HG03575 (cell line): Measurements from ENCODE around the gene FSTL4.
"Not testable (repeated sequence)": the region's sequence is repeated elsewhere in the genome, so short reads cannot be mapped to it uniquely, and the experiment has no call there.

Experiments
- ATAC-seq: cut with Tn5 transposase; IDR thresholded peaks from one replicate; pipeline ENCODE4 v1.9.1; 2021; ENCODE audit not compliant: unreplicated experiment, insufficient number of reproducible peaks, low FRiP score; ENCODE audit errors: extremely low read depth

The FSTL4 gene

DNA sequence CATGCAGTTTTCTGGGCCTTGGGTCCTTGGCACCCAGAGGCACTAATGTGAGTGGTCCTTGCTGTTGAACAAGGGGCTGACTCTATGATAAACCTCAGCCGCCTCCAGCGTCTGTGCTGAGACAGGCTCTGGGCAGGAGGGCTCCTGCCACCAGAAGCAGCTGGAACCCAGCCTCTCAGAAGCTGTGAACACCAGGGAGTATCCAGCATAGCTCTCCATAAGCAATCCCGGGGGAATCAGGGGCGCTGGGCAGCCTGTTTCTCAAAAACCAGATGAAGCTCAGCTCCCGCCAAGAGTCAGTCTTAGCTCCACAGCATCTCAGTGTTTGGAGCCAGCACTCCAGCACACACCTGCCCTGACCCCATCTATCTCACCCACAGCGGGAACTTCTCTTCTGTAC lies 390.3 kb downstream of the FSTL4 start:
- ATAC-seq: no peak

- ATAC-seq: no peak
Observed at GRCh38 chr5:133220851-133221674, 391.3 kb downstream of the FSTL4 start.

DNA sequence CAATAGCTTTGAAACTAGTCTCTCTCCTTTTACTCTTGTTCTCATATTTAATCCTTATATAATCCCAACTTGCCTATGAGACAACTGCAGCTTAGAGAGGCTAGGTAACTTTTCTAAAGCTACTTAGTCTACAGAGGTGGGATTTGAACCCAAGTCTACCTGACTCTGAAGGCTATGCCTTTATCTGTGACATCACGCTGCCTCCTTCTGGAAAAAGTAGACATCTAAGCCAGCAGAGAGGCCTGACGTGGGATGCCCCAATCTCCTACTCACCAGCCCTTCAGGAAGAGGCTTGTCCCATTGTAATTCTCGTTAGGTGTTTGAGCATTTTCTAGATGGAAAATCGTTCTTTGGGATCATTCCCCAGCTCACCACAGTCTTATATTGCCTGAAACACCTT lies 393.0 kb downstream of the FSTL4 start:
- ATAC-seq: no peak

DNA sequence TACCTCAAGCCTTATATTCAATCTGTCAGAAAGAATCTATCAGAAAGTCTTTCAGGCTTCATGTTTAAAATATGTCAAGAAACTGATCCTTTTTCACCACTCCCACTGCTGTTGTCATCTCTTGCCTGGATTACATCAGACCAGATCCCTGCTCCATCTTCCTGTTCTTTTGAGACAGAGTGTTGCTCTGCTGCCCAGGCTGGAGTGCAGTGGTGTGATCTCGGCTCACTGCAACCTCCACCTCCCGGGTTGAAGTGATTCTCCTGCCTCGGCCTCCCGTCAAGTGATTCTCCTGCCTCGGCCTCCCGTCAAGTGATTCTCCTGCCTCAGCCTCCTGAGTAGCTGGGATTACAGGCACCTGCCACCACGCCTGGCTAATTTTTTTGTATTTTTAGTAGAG lies 396.2 kb downstream of the FSTL4 start:
- not testable (repeated sequence) for ATAC-seq

- ATAC-seq: no peak
Observed at GRCh38 chr5:133214153-133214820, 398.1 kb downstream of the FSTL4 start.

DNA sequence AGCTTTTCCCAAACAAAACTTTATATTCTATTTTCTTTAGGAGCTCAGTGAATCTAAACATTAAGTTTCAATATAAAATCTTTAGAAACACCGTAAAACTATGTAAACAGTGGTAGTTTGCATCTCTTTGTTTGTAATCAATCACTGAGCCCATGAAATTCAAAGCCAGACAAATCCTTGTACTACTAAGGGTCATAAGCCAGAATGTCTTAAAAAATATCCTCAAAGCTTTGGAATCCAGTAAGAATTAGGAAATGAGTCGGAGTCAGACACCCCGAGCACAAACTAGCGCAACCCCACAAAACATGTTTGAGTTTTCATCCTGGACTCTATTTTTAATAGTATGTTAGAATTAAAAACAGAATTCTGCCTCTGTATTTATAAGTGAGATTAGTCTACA lies 406.7 kb downstream of the FSTL4 start:
- no peak for ATAC-seq

GRCh38 chr5:133205204-133205603 lies 407.1 kb downstream of the FSTL4 start:
- ATAC-seq: no peak

DNA sequence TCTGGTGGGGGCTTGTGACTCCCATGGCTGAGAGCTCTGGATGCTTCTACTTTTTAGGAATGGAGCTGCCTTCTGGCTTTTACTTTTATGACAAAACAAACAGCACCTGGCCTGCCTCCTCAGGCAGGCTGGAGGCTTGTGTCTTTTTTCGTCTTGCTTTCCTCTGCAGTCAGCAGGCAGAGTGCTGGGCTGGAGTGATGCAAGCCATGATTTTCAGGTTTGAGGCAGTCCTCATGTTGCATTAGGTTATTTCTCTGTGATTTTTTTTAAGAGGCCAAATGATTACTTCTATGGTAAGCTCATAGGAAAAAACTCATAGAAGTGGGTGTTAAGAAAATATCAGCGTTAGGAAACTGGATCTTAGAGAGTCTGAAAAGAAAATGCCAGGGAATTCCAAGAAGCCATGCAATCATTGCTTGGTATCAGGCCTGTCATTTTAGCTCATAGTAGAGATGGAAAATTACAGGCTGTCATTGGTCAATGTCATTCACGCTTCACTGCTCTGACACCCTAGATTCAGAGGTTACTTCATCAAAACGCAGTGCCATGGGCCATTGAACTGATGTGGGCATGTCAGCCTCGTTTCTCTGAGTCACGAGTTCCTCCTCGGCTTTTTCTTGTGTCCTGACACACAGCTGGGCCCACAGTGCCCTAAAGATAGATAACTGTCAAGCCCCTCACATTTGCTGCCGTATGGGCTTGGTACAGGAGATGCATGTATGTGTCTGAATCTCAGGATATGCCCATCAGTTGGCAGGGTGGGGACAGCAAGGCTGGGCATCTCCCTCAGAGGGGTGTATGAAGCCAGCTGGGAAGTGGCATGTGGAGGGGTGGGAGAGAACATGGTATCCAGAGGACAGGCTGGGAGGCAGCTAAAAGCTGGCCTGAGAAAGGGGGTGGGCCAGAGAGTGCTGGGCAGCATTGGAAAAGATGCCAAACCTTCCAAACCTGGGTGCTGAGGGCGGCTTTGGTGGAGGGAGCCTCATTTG lies 408.7 kb downstream of the FSTL4 start:
- ATAC-seq: no peak

DNA sequence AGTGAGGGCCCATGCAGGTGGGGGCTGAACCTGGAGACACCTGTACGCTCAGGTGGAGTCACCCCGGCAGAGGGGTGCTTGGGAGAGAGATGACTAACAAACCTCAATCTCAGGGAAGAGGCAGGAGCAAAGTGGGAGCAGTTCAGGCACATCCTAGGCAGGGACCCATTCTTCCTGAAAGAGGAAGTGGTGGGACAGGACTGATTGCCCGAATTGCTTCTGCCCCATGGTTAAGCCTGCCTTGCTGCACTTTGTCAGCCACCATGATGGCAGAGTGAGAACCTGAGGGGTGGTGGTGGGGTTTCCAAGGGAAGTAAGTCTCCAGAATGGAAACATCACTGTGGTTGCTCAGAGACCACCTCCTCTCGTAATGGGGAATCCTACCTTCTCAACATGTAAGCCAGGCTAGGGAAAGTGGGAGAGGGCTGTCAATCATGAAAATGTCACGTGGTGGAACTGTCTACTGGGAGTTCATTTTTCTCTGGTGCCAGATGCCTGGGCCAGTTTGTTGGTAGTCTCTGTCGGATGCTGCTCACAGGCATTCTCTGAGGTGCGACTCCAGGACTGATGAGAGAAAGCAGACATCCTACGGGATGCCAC lies 410.2 kb downstream of the FSTL4 start:
- no peak for ATAC-seq

DNA sequence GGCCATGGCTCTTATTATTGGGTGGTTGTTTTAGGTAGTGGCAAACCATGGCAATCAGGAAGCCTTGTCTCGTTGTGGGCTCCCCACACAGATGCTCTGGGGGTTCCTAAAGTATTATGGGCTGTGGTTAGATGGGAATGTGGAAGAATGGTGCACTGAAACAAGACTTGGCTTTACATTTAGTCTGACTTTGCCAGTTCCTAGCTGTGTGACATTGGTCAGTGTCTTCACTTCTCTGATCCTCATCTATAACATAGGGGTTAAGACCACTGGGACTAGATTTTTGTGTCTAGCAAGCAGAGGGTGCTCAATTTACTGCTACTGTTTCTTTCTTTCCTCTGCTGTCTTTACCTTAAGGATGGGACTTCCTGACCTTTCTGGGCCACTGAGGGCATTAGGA lies 411.0 kb downstream of the FSTL4 start:
- no peak for ATAC-seq

DNA sequence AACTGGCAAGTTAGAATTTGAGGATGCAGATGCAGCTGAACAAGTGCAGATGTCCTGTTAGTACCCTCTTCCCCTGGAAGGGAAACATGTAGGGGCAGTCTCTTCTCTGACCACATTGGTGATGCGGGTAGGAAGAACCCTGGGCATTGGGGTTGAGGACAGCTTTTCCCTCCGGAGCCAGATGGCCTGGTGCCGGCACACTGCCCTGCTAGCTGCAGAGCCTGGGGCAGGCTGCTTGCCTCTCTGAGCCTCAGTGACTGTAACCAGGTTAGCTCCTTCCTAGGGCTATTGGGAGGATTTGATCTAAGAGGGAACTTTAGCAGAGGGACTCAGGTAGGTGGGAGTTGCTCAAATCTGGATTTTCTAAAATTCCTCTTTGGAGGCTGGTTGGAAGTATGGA lies 412.1 kb downstream of the FSTL4 start:
- ATAC-seq: no peak

DNA sequence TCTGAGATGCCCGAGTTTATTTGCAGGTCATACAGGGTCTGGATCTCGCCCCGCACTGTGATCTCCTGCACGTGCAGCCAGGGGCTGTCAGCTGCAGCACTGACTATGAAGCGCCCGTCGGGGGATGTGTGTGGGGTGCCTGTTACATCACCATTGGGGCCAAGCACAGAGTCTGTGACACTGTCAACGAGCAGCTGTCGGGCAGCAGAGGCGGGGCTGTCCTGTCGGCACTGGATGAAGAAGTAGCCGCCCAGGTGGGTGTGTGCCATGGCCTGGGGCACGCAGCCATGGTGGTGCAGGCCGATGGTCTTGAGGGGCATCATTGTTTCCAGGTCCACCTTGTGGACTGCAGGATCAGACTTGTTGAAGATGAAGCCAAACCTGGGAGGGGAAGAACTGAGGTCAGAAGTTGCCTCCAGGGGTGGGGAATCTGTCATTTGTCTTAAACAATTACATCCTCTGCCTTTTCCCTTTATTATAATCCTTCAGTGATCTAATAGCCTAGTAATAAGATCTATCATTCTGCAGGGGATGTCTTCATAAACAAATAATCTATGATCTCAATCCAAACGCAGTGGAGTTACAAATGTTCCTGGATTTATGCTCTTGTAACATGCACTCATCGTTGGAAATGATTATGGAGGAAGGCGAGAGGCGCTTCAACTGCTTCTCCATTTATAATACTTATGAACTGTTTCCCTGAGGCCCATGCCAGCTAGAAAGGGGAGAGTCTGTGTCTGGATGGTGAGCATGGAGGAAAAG lies 412.7 kb downstream of the FSTL4 start:
- no peak for ATAC-seq

- no peak for ATAC-seq
Observed at GRCh38 chr5:133198511-133198910, 413.8 kb downstream of the FSTL4 start.

GRCh38 chr5:133196441-133197085 lies 415.8 kb downstream of the FSTL4 start:
- no peak for ATAC-seq

- no peak for ATAC-seq
Observed at GRCh38 chr5:133195250-133195649, 417.1 kb downstream of the FSTL4 start.

DNA sequence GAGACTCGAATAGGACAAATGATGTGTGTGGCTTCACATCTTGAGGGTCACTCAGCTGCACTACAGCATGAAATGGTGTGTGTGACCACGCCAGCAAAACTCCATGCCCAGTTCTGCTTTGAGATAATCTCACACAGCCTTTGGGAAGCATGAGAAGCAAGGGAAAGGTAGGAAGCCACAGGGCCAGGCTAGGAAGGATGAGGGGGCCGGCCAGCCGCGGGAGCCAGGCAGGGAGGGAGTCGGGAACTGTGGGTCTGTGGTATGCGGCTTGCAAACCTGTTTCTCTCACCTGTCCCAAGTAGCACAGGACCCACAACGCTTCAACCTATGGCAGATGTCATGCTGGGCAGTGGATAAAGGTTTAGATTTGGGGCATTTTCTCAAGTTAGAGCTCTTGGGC lies 418.5 kb downstream of the FSTL4 start:
- no peak for ATAC-seq

DNA sequence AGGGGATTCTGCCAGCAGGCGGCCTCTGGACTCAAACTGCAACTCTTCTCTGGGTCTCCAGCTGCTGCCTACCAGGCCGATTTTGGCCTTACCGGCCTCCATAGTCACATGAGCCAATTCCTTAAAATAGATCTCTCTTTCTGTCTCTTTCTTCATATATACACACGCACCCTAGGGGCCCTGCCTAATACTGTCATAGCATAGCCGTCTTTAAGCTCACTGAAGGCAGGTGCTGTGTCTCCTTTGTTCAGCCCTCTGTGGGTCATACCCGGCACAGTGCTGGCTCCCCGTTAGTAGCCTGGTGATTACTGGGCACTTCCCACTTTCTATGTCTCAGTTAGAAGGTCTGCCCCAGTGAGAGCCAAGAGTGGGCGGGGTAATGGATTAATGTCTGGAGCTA lies 419.6 kb downstream of the FSTL4 start:
- no peak for ATAC-seq

- ATAC-seq: no peak
Observed at GRCh38 chr5:133189881-133190280, 422.5 kb downstream of the FSTL4 start.
